HG02678 (cell line): ENCODE measurements around the gene SBF2.
A peak's percentile ranks its signal among the peaks of the same experiment; 100 is the strongest.

Experiments
- ATAC-seq: cut with Tn5 transposase; IDR thresholded peaks from one replicate; pipeline ENCODE4 v1.9.1; 2021; ENCODE audit warnings: mild to moderate bottlenecking, moderate library complexity; ENCODE audit not compliant: unreplicated experiment

SBF2 gene

DNA sequence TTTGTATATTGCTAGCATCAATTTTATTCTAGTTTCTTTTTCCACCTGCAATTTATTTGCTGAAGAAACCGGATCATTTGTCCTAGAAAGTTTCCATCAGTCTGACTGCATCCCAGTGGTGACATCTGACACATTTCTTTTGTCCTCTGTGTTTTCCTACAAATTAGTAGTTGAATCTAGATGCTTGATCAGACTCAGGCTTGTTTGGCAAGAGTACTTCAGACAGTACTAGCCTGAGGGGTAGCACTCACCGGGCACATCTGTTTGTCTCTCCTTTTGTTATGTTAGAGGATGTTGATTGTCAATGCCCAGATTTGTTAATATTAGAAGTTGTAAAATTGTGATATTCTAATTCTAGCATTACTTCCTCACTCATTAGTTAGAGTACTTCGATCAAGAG is 425.4 kb downstream of the SBF2 start:
- no peak for ATAC-seq

DNA sequence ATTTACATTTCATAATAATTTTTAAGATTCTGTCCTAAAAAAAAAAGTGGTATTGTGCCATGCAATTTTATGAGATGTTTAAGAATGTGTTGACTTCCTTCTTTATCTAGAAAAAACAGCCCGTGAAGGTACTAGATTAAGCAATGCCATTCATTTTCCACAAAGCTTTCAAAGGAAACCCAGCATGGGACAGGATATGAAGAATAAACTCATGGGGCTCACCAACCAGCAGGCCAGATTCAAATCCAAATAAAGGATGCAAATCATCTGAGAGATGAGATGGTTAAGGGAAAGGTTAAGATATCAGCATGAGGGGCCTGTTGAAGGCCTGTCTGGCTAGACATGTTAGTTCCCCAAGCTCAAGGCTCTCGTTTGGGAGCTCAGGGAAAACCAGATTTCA is 431.0 kb downstream of the SBF2 start:
- ATAC-seq, result no peak

DNA sequence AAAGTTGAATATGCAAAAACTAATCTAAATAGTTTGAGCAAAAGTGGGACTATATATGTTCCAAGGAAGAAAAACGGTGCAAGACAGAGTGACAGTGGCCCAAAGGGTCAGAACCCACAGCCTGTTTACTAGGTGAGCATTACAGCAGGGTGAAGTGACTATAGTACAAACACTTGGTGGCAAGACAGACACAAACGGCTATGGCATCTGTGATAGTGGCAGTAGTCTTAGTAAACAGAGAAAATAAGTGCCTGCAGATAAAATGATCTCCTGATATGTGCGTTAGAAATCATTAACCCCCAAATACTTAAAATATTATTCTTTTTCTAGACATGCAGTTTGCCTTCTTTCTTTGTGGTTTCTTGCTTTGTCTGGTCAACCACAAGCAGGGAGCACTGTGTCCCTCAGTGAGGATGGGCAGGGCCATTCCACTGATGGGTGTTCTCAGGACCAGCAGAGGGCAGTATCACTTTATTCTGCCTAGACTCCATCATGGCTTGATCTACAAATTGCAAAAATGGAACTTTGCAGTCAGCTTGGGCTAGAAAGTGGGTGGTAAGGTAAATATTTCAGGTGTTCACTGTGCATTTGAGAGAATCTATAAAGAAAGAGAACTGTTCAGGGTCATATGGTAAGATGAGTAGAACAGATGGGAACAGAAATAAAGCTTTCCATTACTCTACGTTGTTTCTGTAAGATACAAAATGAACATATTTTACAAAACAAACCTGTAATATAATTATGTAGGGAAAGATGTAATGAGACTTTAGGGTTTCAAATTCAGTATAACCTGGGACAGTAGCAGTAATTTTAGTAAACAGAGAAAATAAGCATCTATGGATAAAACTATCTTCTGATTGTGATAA is 431.9 kb downstream of the SBF2 start:
- ATAC-seq, result peak; percentile 86

DNA sequence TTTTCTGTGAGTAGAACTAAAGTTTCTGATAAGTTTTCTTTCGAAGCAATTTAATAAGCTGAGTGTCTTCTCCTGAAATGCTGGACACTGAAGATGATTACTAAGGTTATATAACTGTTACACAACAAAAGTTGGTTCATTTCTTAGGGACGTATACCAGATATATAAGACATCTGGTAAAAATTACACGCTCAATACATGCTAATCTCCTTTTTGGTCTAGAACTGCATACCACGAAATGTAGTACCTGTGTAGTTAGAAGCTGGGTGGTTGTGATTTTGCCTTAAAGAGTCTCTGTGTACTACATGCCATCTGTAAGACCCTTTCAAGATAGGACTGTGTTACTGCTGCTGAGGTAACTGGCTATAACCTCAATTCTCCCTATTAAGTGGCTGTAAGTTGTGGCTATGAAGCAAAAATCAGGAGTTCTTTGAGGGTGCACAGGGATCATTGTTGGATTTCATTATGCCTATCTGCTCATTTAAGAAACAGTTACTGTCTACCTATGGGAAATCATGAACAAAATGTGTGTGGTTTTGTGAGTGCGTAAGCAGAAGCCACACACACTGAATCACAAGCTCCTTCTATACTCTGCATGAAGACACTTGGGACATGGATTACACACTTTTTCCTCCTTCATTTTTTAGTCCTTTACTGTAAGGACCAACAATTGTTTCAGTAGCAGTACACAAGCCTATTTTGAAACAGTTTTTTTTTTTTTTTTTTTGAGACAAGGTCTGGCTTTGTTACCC is 434.3 kb downstream of the SBF2 start:
- no peak for ATAC-seq

DNA sequence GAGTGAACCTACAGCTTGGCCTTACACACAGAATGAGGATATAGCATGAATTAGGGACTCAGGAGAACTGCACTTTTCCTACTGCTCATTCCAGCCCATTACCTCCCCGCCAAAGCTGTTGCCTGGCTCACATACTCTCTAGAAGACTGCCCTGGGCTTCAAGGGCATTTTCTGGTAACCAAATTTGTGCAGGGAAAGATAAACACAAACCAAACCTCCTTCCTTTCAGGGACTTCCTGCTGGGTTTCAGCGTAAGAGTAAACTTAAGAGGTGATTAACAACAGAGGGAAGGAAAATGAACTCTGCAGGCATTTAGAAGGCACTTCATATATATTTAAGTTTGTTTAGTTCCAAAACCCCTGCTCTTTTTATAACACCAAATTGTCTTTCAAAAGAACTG is 435.2 kb downstream of the SBF2 start:
- no peak for ATAC-seq

DNA sequence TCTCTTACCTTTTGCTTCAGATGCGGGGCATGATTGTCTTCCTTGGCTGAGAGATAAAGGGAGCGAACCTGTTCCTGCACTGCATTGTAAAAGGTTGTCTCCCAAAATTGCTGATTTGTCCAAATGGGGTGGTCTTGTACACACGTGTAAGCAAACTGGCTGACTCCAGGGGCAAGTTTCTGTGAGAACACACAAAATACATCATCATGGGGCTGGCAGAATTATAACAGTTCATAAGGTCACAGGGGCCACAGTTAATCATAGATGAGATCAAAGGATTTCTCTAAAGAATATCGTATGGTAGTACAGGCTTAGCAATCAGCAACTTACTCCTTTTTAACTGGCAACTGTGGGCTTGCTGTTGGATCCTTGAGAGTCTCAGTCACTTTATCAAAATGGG is 435.8 kb downstream of the SBF2 start:
- ATAC-seq, result no peak

DNA sequence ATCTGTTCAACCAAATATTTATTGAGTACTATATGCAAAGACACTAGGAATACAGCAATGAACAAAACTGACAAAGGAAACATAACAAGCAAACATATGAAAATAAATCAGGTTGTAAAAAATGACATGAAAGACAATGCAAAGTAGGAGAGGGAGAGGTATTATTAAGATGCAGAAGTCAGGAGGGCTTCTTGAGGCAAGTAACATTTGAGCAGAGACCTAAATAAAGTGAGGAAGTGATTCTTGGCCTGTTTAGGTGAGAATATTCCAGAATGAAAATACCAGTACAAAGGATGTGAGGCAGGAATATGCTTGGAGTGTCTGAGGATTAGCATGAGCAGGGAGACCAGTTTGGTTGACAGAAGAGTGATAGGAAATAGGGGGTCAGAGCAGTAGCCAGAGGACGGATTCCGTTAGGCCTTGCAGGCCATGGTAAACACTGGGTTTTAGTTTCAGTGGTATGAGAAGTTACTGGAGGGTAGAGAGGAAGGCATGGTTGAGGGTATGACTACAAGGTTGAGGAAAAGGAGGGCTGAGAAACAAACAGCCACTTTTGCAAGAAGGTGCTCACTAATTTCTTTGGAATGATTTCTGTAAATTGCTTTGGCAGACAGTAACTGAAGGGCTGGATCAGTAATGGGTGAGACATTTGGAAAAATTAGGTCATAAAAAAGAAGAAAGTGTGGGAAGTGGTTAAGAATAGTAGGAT is 438.3 kb downstream of the SBF2 start:
- ATAC-seq, result peak; percentile 64

DNA sequence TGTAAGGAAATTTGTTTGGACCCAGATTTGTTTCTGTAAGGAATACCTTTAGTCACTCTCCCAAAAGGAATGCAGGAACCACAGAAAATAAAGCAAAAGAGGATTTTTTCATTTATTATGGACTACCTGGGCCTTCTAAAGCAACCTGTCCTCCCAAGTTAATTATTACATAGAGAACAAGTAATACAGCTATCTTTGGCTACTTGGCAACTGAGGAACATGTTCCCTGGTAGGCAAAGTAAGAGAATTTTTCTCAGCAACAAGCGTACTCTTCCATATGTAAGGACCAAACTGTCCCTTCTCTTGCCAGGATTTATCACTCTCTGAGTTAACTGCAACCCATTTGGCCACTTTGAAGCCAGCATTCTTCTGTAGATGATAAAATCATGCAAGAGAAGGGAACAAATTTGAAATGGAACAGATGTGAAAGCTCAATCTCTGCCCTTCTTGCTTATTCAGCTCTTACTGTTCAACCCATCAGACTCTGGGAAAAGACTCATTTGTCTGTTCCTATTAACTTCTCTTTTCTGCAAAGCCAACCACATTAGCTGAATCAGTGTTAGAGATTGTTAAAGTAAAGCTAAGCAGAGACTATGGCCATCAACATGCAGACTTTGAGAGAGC is 440.0 kb downstream of the SBF2 start:
- ATAC-seq, result no peak

DNA sequence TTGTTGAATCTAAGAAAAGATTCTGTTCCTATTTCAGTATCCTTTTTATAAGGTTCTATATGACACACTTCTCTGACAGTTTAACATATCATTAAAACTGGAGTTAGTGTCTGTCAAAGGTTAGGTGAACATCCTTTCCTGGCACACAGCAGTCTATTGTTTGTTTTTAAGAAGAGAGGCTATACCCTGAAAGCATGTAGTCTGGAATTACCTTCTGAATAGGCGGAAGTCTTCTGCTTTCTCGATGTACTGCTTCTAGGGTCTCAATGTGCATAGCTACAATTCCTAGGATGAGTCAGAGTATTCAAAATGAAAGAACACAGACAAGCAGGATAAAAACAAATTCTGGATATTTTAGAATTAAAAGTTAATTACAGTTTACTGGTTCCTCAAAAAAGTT is 441.6 kb downstream of the SBF2 start:
- no peak for ATAC-seq

DNA sequence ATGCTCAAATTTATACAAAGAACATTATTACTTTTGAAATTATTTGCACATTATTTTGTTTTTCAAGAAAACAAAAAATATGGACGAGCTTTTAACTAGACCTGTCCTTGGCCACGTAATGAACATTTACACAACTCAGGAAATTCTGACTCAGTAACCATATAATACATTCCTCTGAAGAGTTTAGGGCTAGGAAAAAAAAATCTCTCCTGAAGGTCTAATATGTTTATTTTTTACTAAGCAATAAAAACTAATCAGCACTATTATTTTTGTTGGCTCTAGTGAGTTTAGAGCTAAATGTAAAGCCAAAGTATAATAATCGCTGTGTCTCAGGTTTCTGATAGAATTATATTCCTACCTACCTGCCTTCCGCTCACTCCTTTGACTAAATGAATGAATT is 442.7 kb downstream of the SBF2 start:
- no peak for ATAC-seq

DNA sequence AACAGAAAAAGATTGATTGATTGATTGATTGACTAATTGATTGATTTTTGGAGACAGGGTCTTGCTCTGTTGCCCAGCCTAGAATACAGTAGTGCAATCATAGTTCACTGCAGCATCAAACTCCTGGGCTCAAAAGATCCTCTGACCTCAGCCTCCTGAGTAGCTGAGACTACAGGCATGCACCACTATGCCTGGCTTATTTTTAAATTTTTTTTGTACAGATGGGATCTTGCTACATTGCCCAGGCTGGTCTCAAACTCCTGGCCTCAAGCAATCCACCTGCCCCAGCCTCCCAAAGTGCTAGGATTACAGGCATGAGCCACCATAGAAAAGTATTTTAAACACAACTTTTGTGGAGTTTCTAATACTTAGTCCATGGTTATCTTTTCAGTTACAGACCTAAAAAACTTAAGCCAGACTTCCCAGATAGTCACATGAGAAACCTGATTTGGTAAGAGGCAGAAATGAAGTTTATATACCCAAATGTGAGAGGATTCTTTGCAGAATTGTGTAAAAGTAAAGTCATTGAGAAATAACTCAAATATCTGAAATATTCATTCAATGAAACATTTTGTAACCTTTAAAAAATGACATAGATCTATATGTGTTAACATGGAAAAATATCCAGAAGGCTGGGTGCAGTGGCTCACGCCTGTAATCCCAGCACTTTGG is 443.7 kb downstream of the SBF2 start:
- no peak for ATAC-seq

DNA sequence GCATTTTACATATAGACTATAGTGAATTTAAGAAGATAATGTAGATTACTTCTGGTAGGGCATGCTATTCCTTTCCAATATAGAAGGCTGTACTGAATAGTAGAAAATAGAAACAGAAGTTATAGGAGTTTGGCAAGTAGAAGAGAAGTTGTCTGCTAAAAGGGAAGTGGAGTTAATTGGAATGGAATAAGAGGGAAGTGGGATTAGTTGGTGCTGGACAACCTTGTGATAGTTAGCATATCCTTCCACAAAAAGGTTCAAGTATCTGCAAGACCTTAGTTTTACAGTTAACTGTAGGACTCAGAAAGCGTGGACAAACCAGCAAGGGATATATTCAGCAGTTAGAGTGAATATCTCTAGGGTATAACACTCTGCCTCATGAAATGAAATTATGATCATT is 444.6 kb downstream of the SBF2 start:
- no peak for ATAC-seq

DNA sequence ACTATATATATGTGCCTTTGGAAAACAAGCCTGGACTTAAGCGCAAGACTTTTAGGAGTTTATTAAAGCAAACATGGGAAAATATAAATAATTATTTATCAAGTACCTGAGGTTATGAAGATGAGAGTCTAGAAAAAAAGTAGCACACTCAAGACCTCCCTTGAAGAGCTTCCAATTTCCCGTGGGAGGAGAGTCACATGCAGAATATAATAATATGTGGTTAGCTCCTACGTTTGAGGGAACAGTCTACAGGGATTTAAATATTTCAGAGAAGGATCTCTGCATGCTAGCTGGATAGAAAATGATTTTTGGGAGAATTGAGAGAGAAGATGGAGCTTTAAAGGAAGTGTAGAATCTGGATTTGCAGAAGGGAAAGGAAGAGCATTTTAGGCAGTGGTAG is 446.4 kb downstream of the SBF2 start:
- no peak for ATAC-seq

DNA sequence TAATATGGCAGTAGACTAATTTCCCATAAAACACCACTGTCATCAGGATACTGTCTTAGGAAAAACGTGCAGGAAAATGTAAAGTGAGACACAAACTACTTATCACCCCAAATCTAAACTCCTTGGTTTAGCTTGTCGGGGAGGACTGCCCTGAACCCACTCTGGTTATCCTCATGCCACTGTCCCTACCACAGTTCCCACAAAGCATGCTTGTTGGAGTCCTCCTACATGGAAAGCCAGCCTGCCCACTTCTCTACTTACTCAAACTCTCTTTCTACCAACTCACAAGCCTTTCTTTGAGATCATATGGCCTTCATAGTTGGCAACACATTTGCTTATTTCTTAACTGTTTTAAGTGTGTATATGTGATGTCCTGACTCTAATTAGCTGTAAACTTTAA is 451.1 kb downstream of the SBF2 start:
- ATAC-seq, result no peak

DNA sequence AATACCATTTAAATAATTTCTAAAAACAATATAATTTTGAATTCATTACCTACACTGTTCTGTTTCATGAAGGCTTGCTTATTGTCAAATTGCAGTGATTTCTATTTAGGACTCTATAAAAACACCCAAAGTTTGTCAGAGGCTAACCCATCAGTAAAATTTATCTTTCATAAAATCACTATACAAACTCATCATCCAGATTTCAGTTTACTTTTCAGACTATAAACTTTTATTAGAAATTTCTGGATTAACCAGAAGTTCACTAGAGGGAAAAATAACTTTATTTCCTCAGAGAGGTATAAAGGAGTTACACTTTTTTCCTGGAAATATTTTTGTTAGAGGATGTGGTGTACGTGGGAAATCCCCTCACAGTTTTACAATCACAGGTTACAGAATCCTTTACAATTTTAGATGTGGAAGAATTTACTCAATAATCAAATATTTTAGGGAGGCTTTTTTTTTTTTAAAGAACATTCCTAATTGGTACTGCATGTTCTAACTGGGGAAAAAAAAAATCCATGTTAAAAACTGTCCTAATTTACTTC is 453.5 kb downstream of the SBF2 start:
- ATAC-seq, result no peak

DNA sequence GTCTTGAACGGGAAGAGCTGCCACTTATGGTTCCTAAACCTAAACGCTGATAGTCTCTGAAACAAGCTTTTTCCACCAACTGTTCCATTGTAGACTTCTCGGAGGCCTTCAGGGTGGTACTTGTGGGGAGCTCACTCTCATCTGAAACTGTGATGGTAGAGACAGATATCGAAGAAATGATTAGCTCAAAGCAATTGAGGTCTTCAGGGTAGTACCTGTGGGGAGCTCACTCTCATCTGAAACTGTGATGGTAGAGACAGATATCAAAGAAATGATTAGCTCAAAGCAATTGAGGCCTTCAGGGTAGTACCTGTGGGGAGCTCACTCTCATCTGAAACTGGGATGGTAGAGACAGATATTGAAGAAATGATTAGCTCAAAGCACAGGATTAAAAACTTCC is 454.5 kb downstream of the SBF2 start:
- peak; percentile 53 for ATAC-seq

DNA sequence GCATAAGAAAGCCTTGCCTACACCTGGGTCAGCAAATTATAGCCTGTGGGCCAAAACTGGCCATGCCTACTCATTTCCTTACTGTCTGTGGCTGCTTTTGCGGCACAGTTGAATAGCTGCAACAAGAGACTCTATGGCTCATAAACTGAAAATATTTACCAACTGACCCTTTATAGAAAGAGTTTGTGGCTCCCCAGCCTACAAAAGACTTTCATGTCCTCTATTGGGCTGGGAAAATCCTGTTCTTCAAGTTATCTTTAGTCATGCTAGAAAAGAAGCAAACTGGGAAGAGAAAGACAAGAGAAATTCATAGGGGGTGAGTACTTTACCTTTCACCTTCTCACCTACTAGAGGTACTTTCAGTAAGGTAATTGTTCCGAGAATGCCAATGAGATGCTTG is 455.1 kb downstream of the SBF2 start:
- peak; percentile 81 for ATAC-seq

DNA sequence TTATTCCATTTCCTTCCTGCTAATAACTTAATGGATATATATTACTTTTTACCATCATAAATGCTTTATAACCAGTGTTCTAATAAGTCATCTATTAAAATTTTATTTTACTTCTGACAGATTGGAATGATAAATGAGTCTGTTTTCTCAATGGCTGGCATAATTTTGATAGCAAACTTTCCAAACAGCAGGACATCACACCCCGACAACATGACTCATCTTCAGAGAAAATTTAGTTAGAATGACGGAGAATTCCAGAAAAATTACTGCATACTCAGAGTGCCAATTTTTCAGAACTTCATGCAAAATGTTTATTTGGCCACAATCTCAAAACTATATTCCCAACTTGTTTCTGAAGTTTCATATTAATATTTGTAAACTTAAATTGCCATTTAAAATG is 455.8 kb downstream of the SBF2 start:
- no peak for ATAC-seq

DNA sequence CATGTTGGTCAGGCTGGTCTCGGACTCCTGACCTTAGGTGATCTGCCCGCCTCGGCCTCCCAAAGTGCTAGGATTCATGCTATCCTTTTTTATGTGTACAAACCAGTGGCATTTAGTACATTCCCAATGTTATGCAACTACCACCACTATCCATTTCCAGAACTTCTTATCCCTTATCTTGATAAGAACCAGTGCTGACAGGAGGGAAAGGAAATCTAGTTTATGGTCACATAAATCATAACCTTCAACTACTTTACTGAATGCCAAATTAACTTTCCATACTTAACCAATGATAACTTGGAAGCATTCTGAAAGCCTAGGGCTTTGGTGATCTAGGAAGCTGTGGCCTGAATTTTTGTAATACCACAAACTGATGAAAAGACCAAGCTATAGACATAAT is 459.7 kb downstream of the SBF2 start:
- ATAC-seq, result no peak

DNA sequence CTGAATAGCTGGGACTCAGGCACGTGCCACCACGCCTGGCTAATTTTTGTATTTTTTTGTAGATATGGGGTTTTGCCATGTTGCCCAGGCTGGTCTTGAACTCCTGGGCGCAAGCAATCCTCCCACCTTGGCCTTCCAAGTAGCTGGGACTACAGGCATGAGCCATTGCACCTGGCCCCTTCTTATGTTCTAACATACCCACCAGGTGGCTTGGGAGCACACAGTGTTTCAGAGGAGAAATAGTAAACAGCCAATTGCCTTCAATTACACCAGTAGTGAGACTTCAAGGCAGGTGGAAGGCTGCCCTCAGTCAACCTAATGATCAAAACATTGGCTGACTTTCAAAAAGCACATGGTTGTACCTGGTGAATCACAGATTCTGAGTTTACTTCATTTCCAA is 462.9 kb downstream of the SBF2 start:
- ATAC-seq, result no peak
